ENCODE measurements around the gene AUH.

DNA sequence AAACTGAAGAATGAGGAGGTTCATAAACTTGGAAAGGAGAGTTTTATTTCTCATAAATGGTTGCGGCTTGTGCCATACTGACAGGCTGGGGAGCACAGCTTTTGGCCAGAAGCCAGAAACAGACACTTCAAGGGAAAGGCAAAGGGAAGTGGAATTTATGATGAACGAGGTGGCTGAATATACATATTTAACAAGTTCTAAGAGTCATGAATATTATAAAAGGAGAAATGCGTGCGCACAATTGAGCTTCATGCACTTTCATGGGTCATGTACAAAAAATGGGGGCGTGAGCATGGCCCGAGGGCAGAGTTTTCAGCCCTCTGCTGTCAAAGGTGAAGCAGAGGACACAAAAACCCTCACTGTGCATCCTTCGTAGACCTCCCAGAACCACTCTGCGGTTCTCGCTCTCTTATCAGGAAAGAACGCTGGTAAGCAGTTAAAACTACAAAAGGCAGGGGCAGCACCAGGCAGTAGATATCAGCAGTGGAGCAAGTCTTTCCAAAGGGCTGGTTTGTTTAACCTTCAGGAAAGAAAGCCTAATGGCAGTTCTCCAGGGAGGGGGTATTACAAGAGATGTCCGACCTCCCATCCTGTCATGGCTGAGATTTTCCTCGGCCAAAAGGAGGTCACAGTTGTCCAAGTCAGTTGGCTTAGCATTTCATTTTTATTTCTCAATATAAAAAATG, 29.0 kb downstream of the AUH start:
- no peak for TF ChIP-seq EZH2 (IDR thresholded peaks at IDR 0.05; ENCODE audit: borderline replicate concordance, insufficient read depth, low read depth, low read length, poor library complexity, severe bottlenecking)
- TF ChIP-seq, protein P1, sequence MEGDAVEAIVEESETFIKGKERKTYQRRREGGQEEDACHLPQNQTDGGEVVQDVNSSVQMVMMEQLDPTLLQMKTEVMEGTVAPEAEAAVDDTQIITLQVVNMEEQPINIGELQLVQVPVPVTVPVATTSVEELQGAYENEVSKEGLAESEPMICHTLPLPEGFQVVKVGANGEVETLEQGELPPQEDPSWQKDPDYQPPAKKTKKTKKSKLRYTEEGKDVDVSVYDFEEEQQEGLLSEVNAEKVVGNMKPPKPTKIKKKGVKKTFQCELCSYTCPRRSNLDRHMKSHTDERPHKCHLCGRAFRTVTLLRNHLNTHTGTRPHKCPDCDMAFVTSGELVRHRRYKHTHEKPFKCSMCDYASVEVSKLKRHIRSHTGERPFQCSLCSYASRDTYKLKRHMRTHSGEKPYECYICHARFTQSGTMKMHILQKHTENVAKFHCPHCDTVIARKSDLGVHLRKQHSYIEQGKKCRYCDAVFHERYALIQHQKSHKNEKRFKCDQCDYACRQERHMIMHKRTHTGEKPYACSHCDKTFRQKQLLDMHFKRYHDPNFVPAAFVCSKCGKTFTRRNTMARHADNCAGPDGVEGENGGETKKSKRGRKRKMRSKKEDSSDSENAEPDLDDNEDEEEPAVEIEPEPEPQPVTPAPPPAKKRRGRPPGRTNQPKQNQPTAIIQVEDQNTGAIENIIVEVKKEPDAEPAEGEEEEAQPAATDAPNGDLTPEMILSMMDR (IDR thresholded peaks at IDR 0.05): no peak

Data from B cell (primary cell).